WTC11 (cell line): ENCODE results near the gene SMPD2. TPM values are rescaled to one million over a fixed set of nuclear protein-coding genes. Genes with fewer than 3 reads are reported as not detected.
A peak's percentile ranks its signal among the peaks of the same experiment; 100 is the strongest.

ENCODE experiments used
- ATAC-seq: fragments of 200-7000 bp; cut with Tn5 transposase; 2 replicates; pipeline ENCODE4 v1.10.0; 2021; ENCODE audit warnings: mild to moderate bottlenecking, moderate library complexity
- CTCF ChIA-PET: fragments of 300-600 bp; sonication (Branson Sonifier 250); formaldehyde crosslinking; loops from one replicate; lab custom pipeline; 2021; ENCODE audit warnings: antibody characterized with exemption; lab: Charles Lee
- POLR2A ChIA-PET: fragments of 350-600 bp; sonication (Branson Sonifier 250); formaldehyde crosslinking; loops from one replicate; lab custom pipeline; 2021; ENCODE audit warnings: antibody characterized with exemption; lab: Charles Lee
- DNase-seq: peaks from one replicate; pipeline ENCODE4 v3.0.0; 2021; ENCODE audit warnings: low spot score
- H3K27ac Mint-ChIP-seq: 2 replicates; pipeline ENCODE4 v1.8.0; 2021; ENCODE audit warnings: mixed read lengths
- H3K27me3 Mint-ChIP-seq: 2 replicates; pipeline ENCODE4 v1.8.0; 2021; ENCODE audit warnings: low read depth, mild to moderate bottlenecking, moderate library complexity, mixed read lengths
- H3K36me3 Mint-ChIP-seq: 2 replicates; pipeline ENCODE4 v1.8.0; 2021; ENCODE audit warnings: mixed read lengths
- H3K4me1 Mint-ChIP-seq: 2 replicates; pipeline ENCODE4 v1.8.0; 2022; ENCODE audit warnings: mixed read lengths
- H3K4me3 Mint-ChIP-seq: 2 replicates; pipeline ENCODE4 v1.8.0; 2021; ENCODE audit warnings: mild to moderate bottlenecking, moderate library complexity, mixed read lengths
- H3K9me3 Mint-ChIP-seq: 2 replicates; pipeline ENCODE4 v1.8.0; 2021; ENCODE audit warnings: mixed read lengths
- ATF1 ChIP-seq: sonication (generic); formaldehyde crosslinking; IDR thresholded peaks from 2 replicates; pipeline ENCODE4 v1.8.1; 2023; ENCODE audit warnings: mild to moderate bottlenecking, moderate library complexity, missing genetic modification reagents
- CBFB ChIP-seq: sonication (generic); formaldehyde crosslinking; IDR thresholded peaks from 2 replicates; pipeline ENCODE4 v1.8.1; 2022; ENCODE audit warnings: mild to moderate bottlenecking, low read depth, missing genetic modification reagents
- JAZF1 ChIP-seq: fragments of 250-450 bp; sonication (Bioruptor Pico); IDR thresholded peaks from 2 replicates; pipeline ENCODE4 v1.9.0; 2021; ENCODE audit warnings: moderate library complexity, mild to moderate bottlenecking, inconsistent platforms
- NFE2L1 ChIP-seq: sonication (generic); formaldehyde crosslinking; IDR thresholded peaks from 2 replicates; pipeline ENCODE4 v1.8.1; 2023; ENCODE audit warnings: missing genetic modification reagents
- NFYB ChIP-seq: sonication (generic); formaldehyde crosslinking; conservative IDR thresholded peaks from 2 replicates; pipeline ENCODE4 v1.8.0; 2022; ENCODE audit warnings: low read depth, missing genetic modification reagents
- NR3C1 ChIP-seq: sonication (generic); formaldehyde crosslinking; conservative IDR thresholded peaks from 2 replicates; pipeline ENCODE4 v1.8.1; 2023; ENCODE audit warnings: low read depth, mild to moderate bottlenecking, missing genetic modification reagents
- OVOL2 ChIP-seq: fragments of 250-450 bp; sonication (Bioruptor Pico); IDR thresholded peaks from 2 replicates; pipeline ENCODE4 v1.9.0; 2021; ENCODE audit warnings: mild to moderate bottlenecking, borderline replicate concordance
- RELA ChIP-seq: sonication (generic); formaldehyde crosslinking; IDR thresholded peaks from 2 replicates; pipeline ENCODE4 v1.8.1; 2022; ENCODE audit warnings: missing genetic modification reagents, mild to moderate bottlenecking, borderline replicate concordance
- SP1 ChIP-seq: sonication (generic); formaldehyde crosslinking; conservative IDR thresholded peaks from 2 replicates; pipeline ENCODE4 v1.8.1; 2022; ENCODE audit warnings: missing genetic modification reagents
- TEAD1 ChIP-seq: sonication (generic); formaldehyde crosslinking; IDR thresholded peaks from 2 replicates; pipeline ENCODE4 v1.8.0; 2022; ENCODE audit warnings: mild to moderate bottlenecking, missing genetic modification reagents
- TP53 ChIP-seq: sonication (generic); formaldehyde crosslinking; IDR thresholded peaks from 2 replicates; pipeline ENCODE4 v1.8.1; 2023; ENCODE audit warnings: mild to moderate bottlenecking, missing genetic modification reagents
- ZNF121 ChIP-seq: sonication (generic); formaldehyde crosslinking; IDR thresholded peaks from 2 replicates; pipeline ENCODE4 v1.8.0; 2023; ENCODE audit warnings: missing genetic modification reagents
- ZNF138 ChIP-seq: sonication (generic); formaldehyde crosslinking; conservative IDR thresholded peaks from 2 replicates; pipeline ENCODE4 v1.8.1; 2022; ENCODE audit warnings: mild to moderate bottlenecking, moderate library complexity, missing genetic modification reagents
- ZNF232 ChIP-seq: sonication (generic); formaldehyde crosslinking; IDR thresholded peaks from 2 replicates; pipeline ENCODE4 v1.8.0; 2022; ENCODE audit warnings: mild to moderate bottlenecking, missing genetic modification reagents
- ZNF263 ChIP-seq: sonication (generic); formaldehyde crosslinking; IDR thresholded peaks from 2 replicates; pipeline ENCODE4 v1.8.1; 2022; ENCODE audit warnings: low read depth, mild to moderate bottlenecking, moderate library complexity, missing genetic modification reagents
- total RNA-seq: library from RNA; stranded (reverse); gene quantifications from 3 replicates; pipeline ENCODE4 v1.2.3, GENCODE V29; 2021
- TF ChIP-seq, protein P1 (sequence below): sonication (generic); formaldehyde crosslinking; IDR thresholded peaks from 2 replicates; pipeline ENCODE4 v1.8.1; 2023; ENCODE audit warnings: mild to moderate bottlenecking, moderate library complexity, missing genetic modification reagents
- TF ChIP-seq, protein P2 (sequence below): fragments of 250-450 bp; sonication (Bioruptor Pico); IDR thresholded peaks from 2 replicates; pipeline ENCODE4 v1.8.0; 2021; ENCODE audit warnings: mild to moderate bottlenecking
- TF ChIP-seq, protein P3 (sequence below): fragments of 250-450 bp; sonication (Bioruptor Pico); IDR thresholded peaks from 2 replicates; pipeline ENCODE4 v1.9.0; 2021; ENCODE audit warnings: mild to moderate bottlenecking
- TF ChIP-seq, protein P4 (sequence below): fragments of 250-450 bp; sonication (Bioruptor Pico); IDR thresholded peaks from 2 replicates; pipeline ENCODE4 v1.9.0; 2021; ENCODE audit warnings: mild to moderate bottlenecking, borderline replicate concordance
- TF ChIP-seq, protein P5 (sequence below): sonication (generic); formaldehyde crosslinking; IDR thresholded peaks from 2 replicates; pipeline ENCODE4 v1.8.1; 2023; ENCODE audit warnings: mild to moderate bottlenecking, missing genetic modification reagents
- TF ChIP-seq, protein P6 (sequence below): sonication (generic); formaldehyde crosslinking; IDR thresholded peaks from 2 replicates; pipeline ENCODE4 v1.8.1; 2022; ENCODE audit warnings: mild to moderate bottlenecking, missing genetic modification reagents, moderate library complexity, borderline replicate concordance

Gene SMPD2
- total RNA-seq, 1 experiment from 2014 or later: 13.1 TPM

DNA sequence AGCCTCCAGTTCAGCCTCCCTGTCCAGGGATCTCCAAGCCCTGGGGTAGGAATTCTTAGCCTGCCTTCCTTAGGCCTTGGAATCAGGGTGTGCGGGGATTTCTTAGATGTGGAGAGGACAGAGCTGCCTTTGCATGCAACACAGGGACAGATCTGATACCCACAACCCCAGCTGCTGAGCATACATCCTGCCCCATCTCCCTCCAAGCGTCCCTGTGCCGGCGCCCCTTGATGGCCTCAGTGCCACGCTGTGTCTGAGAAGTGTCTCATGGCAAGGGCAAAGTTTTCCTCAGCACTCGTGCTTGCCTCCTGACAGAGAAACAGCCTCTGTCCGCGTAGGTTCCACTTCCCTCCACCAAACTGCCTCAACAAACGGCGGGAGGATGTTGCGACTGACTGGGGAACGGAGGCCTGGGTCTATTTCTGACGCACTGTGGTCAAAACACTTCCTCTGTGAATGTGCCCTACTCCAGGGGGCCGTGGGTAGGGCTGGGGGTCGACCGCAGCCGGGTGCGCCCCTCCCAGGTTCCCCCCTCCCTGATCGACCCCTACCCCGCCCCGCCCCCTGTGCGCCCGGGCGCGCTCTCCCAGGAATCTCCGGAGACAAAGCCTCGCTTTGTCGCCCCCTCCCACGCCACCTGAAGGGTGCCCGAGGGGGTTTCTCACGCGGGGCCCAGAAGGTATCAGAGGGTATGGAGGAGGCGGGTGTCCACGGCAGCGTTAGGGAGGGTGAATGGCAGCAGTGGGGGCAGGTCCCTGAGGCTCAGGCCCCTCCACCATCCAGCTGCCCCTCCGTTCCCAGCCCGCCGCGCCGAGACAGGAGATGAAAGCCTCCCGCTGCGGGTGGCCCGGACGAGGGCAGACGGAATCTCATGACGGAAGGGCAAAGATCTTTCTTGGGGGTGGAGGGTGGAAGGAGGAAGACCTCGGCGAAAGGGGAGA lies 14.2 kb downstream of the SMPD2 start:
- no peak for TF ChIP-seq RELA (CRISPR knock-in tag)
- no peak for TF ChIP-seq NR3C1 (CRISPR knock-in tag)
- TF ChIP-seq TEAD1 (CRISPR knock-in tag): 0 out of 2 replicates have a peak, but pooled peaks have one; percentile 14
- TF ChIP-seq ZNF138 (CRISPR knock-in tag): no peak
- TF ChIP-seq ZNF121 (CRISPR knock-in tag): no peak
- TF ChIP-seq NFE2L1: no peak
- peak; percentile 46; the same call in 1 of the 2 replicates for TF ChIP-seq SP1 (CRISPR knock-in tag)
- TF ChIP-seq CBFB (CRISPR knock-in tag): no peak
- TF ChIP-seq NFYB (CRISPR knock-in tag): no peak
- 0 out of 2 replicates have a peak, but pooled peaks have one; percentile 1 for TF ChIP-seq TP53 (CRISPR knock-in tag)
- TF ChIP-seq, protein P1, sequence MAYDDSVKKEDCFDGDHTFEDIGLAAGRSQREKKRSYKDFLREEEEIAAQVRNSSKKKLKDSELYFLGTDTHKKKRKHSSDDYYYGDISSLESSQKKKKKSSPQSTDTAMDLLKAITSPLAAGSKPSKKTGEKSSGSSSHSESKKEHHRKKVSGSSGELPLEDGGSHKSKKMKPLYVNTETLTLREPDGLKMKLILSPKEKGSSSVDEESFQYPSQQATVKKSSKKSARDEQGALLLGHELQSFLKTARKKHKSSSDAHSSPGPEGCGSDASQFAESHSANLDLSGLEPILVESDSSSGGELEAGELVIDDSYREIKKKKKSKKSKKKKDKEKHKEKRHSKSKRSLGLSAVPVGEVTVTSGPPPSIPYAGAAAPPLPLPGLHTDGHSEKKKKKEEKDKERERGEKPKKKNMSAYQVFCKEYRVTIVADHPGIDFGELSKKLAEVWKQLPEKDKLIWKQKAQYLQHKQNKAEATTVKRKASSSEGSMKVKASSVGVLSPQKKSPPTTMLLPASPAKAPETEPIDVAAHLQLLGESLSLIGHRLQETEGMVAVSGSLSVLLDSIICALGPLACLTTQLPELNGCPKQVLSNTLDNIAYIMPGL (CRISPR knock-in tag): 0 out of 2 replicates have a peak, but pooled peaks have one; percentile 24
- TF ChIP-seq, protein P2, sequence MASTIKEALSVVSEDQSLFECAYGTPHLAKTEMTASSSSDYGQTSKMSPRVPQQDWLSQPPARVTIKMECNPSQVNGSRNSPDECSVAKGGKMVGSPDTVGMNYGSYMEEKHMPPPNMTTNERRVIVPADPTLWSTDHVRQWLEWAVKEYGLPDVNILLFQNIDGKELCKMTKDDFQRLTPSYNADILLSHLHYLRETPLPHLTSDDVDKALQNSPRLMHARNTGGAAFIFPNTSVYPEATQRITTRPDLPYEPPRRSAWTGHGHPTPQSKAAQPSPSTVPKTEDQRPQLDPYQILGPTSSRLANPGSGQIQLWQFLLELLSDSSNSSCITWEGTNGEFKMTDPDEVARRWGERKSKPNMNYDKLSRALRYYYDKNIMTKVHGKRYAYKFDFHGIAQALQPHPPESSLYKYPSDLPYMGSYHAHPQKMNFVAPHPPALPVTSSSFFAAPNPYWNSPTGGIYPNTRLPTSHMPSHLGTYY (CRISPR knock-in tag): no peak
- no peak for TF ChIP-seq OVOL2 (CRISPR knock-in tag)
- TF ChIP-seq, protein P3, sequence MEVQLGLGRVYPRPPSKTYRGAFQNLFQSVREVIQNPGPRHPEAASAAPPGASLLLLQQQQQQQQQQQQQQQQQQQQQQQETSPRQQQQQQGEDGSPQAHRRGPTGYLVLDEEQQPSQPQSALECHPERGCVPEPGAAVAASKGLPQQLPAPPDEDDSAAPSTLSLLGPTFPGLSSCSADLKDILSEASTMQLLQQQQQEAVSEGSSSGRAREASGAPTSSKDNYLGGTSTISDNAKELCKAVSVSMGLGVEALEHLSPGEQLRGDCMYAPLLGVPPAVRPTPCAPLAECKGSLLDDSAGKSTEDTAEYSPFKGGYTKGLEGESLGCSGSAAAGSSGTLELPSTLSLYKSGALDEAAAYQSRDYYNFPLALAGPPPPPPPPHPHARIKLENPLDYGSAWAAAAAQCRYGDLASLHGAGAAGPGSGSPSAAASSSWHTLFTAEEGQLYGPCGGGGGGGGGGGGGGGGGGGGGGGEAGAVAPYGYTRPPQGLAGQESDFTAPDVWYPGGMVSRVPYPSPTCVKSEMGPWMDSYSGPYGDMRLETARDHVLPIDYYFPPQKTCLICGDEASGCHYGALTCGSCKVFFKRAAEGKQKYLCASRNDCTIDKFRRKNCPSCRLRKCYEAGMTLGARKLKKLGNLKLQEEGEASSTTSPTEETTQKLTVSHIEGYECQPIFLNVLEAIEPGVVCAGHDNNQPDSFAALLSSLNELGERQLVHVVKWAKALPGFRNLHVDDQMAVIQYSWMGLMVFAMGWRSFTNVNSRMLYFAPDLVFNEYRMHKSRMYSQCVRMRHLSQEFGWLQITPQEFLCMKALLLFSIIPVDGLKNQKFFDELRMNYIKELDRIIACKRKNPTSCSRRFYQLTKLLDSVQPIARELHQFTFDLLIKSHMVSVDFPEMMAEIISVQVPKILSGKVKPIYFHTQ (CRISPR knock-in tag): no peak
- TF ChIP-seq, protein P4, sequence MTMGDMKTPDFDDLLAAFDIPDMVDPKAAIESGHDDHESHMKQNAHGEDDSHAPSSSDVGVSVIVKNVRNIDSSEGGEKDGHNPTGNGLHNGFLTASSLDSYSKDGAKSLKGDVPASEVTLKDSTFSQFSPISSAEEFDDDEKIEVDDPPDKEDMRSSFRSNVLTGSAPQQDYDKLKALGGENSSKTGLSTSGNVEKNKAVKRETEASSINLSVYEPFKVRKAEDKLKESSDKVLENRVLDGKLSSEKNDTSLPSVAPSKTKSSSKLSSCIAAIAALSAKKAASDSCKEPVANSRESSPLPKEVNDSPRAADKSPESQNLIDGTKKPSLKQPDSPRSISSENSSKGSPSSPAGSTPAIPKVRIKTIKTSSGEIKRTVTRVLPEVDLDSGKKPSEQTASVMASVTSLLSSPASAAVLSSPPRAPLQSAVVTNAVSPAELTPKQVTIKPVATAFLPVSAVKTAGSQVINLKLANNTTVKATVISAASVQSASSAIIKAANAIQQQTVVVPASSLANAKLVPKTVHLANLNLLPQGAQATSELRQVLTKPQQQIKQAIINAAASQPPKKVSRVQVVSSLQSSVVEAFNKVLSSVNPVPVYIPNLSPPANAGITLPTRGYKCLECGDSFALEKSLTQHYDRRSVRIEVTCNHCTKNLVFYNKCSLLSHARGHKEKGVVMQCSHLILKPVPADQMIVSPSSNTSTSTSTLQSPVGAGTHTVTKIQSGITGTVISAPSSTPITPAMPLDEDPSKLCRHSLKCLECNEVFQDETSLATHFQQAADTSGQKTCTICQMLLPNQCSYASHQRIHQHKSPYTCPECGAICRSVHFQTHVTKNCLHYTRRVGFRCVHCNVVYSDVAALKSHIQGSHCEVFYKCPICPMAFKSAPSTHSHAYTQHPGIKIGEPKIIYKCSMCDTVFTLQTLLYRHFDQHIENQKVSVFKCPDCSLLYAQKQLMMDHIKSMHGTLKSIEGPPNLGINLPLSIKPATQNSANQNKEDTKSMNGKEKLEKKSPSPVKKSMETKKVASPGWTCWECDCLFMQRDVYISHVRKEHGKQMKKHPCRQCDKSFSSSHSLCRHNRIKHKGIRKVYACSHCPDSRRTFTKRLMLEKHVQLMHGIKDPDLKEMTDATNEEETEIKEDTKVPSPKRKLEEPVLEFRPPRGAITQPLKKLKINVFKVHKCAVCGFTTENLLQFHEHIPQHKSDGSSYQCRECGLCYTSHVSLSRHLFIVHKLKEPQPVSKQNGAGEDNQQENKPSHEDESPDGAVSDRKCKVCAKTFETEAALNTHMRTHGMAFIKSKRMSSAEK (CRISPR knock-in tag): no peak
- TF ChIP-seq JAZF1 (CRISPR knock-in tag): no peak
- TF ChIP-seq ZNF263 (CRISPR knock-in tag): no peak
- TF ChIP-seq, protein P5, sequence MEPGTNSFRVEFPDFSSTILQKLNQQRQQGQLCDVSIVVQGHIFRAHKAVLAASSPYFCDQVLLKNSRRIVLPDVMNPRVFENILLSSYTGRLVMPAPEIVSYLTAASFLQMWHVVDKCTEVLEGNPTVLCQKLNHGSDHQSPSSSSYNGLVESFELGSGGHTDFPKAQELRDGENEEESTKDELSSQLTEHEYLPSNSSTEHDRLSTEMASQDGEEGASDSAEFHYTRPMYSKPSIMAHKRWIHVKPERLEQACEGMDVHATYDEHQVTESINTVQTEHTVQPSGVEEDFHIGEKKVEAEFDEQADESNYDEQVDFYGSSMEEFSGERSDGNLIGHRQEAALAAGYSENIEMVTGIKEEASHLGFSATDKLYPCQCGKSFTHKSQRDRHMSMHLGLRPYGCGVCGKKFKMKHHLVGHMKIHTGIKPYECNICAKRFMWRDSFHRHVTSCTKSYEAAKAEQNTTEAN (CRISPR knock-in tag): no peak
- no peak for TF ChIP-seq ATF1 (CRISPR knock-in tag)
- TF ChIP-seq, protein P6, sequence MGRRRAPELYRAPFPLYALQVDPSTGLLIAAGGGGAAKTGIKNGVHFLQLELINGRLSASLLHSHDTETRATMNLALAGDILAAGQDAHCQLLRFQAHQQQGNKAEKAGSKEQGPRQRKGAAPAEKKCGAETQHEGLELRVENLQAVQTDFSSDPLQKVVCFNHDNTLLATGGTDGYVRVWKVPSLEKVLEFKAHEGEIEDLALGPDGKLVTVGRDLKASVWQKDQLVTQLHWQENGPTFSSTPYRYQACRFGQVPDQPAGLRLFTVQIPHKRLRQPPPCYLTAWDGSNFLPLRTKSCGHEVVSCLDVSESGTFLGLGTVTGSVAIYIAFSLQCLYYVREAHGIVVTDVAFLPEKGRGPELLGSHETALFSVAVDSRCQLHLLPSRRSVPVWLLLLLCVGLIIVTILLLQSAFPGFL: no peak
- TF ChIP-seq ZNF232 (CRISPR knock-in tag): no peak
- POLR2A ChIA-PET: interaction anchor here (0.9 to 3.3 kb wide), 3 partner anchors 14 to 72 kb away, joined by 3 to 13 read pairs (median 4); partner anchors contain the start of genes PPIL6 and SMPD2
- ATAC-seq: peak; percentile 5
- DNase-seq: no peak
- Mint-ChIP-seq H3K4me3 (peak overlapping the region; percentile 92), H3K4me1 (peaks cover 47% of the 10 kb centered on the region), H3K27me3 (no peaks in the 10 kb centered on the region; the same call in 1 of the 2 replicates), H3K27ac (peak overlapping the region; percentile 42), H3K36me3 (peaks cover 10% of the 10 kb centered on the region; the same call in 1 of the 2 replicates), H3K9me3 (no peaks in the 10 kb centered on the region)
- CTCF ChIA-PET: interaction anchor here (0.6 to 2.6 kb wide), 7 partner anchors 11 to 1279 kb away, joined by 3 to 24 read pairs (median 4); partner anchors contain the start of genes PPIL6 and SMPD2
